ENCODE measurements around the gene SMYD2. TPM values are rescaled to one million over a fixed set of nuclear protein-coding genes. Genes with fewer than 3 reads are reported as not detected.
"Not testable (repeated sequence)": the region's sequence is repeated elsewhere in the genome, so short reads cannot be mapped to it uniquely, and the experiment has no call there.

The SMYD2 gene
- total RNA-seq, 1 experiment from 2014 or later, result 30.5 TPM

GRCh38 chr1:214271995-214272731 is 8.8 kb upstream of the SMYD2 start:
- DNase-seq (ENCODE audit: low read depth), result no peak

GRCh38 chr1:214272964-214273533 is 7.9 kb upstream of the SMYD2 start:
- DNase-seq (ENCODE audit: low read depth), result no peak

- not testable (repeated sequence) for DNase-seq (ENCODE audit: low read depth)
These were observed 5.3 kb upstream of the SMYD2 start for GRCh38 chr1:214275700-214276099.

- DNase-seq (ENCODE audit: low read depth), result no peak
These were observed 4.2 kb upstream of the SMYD2 start for GRCh38 chr1:214276786-214277185.

- DNase-seq (ENCODE audit: low read depth), result no peak
These were observed 3.0 kb upstream of the SMYD2 start for GRCh38 chr1:214277704-214278635.

- DNase-seq (ENCODE audit: low read depth), result peak; percentile 43
These were observed 456 bp upstream of the SMYD2 start for GRCh38 chr1:214280386-214281020.

- peak; percentile 67 for DNase-seq (ENCODE audit: low read depth)
These were observed 1.0 kb downstream of the SMYD2 start for GRCh38 chr1:214281720-214282629.

- DNase-seq (ENCODE audit: low read depth), result no peak
These were observed 1.8 kb downstream of the SMYD2 start for GRCh38 chr1:214282630-214283242.

GRCh38 chr1:214285610-214286440 is 4.9 kb downstream of the SMYD2 start:
- DNase-seq (ENCODE audit: low read depth), result no peak

- DNase-seq (ENCODE audit: low read depth), result no peak
These were observed 6.9 kb downstream of the SMYD2 start for GRCh38 chr1:214287884-214288283.

GRCh38 chr1:214289574-214290272 is 8.8 kb downstream of the SMYD2 start:
- no peak for DNase-seq (ENCODE audit: low read depth)

- DNase-seq (ENCODE audit: low read depth), result no peak
These were observed 9.6 kb downstream of the SMYD2 start for GRCh38 chr1:214290424-214291037.

- DNase-seq (ENCODE audit: low read depth), result no peak
These were observed 11.4 kb downstream of the SMYD2 start for GRCh38 chr1:214292322-214292721.

- no peak for DNase-seq (ENCODE audit: low read depth)
These were observed 15.0 kb downstream of the SMYD2 start for GRCh38 chr1:214295934-214296333.

GRCh38 chr1:214296860-214297745 is 16.1 kb downstream of the SMYD2 start:
- DNase-seq (ENCODE audit: low read depth), result peak; percentile 82

- no peak for DNase-seq (ENCODE audit: low read depth)
These were observed 19.3 kb downstream of the SMYD2 start for GRCh38 chr1:214300149-214300780.

GRCh38 chr1:214301526-214301925 is 20.6 kb downstream of the SMYD2 start:
- DNase-seq (ENCODE audit: low read depth), result no peak
